Measurements from ENCODE around the gene NFIB.

DNA sequence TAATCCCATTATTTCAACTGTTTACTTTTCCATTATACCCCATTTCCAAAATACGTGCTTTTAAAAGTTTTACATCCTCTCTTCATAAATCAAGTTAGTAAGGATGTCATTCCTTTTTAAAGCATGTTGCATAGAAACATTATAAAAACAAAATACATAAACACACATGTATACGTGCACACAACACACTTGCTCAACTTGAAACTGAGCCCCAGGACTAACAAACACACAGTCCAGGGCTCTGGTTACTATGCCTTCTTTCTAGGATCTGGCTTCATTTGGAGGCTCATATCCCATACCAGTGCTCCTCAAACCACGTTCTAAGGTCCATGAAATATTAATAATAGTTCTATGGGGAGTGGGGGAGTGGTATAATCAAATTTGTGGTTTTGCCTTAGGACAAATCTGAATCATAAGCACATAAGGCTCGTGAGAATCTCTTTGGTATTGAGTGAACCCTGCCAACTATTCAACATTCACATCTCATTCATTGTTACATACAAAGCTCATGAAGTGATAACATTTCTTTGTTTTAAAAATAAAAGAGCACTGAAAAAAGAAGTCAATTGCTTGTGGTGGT lies 55.2 kb downstream of the NFIB start:
- TF ChIP-seq, protein P1, sequence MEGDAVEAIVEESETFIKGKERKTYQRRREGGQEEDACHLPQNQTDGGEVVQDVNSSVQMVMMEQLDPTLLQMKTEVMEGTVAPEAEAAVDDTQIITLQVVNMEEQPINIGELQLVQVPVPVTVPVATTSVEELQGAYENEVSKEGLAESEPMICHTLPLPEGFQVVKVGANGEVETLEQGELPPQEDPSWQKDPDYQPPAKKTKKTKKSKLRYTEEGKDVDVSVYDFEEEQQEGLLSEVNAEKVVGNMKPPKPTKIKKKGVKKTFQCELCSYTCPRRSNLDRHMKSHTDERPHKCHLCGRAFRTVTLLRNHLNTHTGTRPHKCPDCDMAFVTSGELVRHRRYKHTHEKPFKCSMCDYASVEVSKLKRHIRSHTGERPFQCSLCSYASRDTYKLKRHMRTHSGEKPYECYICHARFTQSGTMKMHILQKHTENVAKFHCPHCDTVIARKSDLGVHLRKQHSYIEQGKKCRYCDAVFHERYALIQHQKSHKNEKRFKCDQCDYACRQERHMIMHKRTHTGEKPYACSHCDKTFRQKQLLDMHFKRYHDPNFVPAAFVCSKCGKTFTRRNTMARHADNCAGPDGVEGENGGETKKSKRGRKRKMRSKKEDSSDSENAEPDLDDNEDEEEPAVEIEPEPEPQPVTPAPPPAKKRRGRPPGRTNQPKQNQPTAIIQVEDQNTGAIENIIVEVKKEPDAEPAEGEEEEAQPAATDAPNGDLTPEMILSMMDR (IDR thresholded peaks at IDR 0.05): no peak
- TF ChIP-seq POLR2A (IDR thresholded peaks at IDR 0.05): no peak

All from body of pancreas (tissue), 4 donors.